HG03097 (cell line): Measurements from ENCODE around the gene MED15.
"Not testable (repeated sequence)": the region's sequence is repeated elsewhere in the genome, so short reads cannot be mapped to it uniquely, and the experiment has no call there.

Source experiments
- ATAC-seq: cut with Tn5 transposase; IDR thresholded peaks from one replicate; pipeline ENCODE4 v1.9.1; 2021; ENCODE audit not compliant: unreplicated experiment, low FRiP score

MED15 gene, protein sequence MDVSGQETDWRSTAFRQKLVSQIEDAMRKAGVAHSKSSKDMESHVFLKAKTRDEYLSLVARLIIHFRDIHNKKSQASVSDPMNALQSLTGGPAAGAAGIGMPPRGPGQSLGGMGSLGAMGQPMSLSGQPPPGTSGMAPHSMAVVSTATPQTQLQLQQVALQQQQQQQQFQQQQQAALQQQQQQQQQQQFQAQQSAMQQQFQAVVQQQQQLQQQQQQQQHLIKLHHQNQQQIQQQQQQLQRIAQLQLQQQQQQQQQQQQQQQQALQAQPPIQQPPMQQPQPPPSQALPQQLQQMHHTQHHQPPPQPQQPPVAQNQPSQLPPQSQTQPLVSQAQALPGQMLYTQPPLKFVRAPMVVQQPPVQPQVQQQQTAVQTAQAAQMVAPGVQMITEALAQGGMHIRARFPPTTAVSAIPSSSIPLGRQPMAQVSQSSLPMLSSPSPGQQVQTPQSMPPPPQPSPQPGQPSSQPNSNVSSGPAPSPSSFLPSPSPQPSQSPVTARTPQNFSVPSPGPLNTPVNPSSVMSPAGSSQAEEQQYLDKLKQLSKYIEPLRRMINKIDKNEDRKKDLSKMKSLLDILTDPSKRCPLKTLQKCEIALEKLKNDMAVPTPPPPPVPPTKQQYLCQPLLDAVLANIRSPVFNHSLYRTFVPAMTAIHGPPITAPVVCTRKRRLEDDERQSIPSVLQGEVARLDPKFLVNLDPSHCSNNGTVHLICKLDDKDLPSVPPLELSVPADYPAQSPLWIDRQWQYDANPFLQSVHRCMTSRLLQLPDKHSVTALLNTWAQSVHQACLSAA

DNA sequence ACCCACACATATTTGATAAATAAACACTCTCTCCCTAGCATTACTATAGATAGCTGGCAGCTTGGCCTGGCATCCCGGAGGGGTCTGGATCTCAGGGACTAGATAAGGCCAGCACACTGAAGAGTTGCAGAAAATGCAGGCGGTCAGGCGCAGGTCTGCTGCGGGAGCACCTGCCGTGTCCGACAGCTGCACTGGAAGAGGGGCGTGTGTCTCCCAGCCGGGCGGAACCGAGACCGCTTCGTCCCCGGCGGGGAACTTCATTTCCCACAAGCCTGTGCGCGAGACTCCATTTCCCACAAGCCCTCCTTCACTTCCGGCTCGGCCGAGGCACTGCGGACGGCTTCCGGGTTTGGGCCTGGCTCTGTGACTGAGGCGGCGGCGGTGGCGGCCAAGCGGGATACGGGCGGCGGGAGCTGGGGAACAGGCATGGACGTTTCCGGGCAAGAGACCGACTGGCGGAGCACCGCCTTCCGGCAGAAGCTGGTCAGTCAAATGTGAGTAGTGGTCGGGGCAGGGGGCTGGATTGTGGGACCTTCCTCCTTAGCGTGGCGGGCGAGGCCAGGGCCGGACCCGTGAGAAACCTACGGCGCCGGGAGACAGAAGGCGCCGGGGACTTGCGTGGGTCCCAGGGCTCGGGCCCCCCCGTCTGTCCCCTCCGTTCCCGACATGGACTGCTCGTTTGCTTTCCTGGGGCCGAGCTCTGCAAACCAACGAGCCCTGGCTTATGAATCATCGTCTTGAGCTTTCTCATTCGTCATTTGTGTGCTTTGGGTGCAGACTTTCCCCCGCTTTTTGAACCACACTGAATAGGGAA, at the start of gene MED15:
MED15 (plus strand) TSS at position 358 of the 814 bp plus-strand sequence; CDS start at position 427, 69 bp downstream.
- peak; percentile 70 for ATAC-seq

DNA sequence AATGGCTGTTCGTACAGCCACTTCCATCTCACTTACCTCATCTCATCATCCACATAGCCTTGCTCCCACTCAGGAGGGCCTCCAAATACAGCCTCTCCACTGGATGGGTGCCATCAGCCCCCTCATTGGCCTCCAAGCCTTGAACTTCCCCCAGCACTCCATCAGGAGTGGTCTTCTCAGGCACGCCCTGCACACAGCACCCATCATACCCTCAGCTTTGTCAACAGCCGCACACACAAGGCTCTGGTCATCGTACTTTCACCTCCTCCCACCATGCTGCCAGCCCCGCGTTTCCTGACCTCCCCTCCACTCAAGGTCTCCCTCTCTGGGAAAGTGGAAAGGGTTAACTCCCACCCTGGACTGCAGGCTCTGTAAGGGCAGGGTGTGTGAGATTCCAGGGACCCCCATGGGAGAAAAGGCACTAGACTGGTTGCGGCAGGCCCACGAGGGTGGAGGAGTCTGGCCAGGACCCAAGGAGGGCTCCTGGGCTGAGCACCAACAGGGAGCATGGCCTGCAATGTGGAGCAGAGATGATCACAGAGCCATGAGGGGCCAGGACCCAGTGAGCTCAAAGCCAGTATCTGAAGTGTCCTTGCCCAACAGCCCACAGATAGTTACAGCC, 48.8 kb upstream of the MED15 start:
- ATAC-seq = no peak

DNA sequence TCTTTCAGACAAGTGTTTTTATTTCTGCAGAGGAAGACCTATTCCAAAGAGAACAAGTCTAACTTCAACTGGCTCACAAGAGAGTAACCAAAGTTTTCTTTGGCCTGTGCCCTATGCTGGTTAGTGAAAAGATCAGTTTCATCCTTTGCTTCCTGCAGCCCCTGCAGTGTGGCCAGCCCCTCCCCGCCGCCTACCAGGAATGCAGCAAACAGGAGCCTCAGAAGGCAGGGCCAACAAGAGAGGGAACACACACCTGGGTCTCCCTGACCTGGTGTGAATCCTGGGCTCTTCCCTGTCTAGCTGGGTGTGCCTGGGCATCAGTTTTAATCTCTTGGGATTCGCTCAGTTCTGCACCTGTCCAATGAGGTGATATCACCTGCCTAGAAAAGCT, 48.3 kb upstream of the MED15 start:
- no peak for ATAC-seq

DNA sequence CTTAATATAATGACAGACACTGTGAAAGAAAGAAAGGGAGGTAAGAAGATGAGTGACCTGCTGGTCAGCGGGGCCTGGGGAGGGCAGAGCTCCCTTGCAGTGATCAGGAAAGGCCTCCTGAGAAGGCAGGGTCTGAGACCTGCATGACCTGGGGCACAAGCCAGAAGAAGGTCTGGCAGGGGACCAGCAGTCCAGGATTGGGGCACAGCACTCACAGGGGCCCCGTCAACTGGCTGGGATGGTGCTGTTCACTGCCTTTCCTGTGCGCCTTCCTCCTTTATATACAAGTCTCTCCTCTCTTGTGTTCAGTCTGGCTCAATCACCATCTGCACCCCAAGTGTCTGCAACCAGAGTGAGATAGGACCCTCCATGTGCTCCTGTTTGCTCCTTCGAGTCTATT, 47.5 kb upstream of the MED15 start:
- no peak for ATAC-seq

DNA sequence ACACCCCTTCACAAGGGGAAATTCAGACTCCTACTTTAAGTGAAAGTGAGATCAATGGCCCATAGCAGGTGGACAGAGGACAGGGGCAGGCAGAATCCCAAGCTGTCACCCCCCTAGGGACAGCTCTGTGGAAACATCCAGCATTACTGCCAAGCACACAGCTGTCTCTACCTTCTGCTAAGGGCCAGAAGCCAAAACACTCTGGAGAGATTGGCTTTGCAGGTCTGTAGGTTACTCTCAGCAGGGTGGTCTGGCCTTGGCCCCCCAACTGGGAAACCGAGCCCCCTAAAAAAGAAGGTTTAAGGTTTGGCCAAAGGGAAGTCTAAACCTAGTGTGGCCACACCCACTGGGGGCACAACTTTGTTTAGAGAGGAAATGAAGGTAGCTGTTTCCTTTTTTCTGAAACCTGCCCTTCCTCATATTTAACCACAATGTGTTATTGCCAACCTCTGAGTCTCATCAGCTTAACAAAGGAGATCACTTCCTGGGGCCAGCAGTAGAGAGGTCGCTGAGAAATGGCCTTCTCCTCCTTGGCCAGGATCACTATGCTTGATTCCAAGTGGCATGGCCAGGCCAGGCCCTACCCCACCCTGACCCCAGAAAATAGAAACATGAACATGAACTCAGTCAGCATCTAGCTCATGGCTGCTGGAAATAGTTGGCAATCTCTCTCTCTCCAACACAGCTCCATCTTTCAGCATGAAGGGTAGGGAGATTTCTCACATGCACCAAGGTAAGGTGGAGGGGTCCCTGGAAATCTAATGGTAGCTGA, 43.9 kb upstream of the MED15 start:
- ATAC-seq = no peak

DNA sequence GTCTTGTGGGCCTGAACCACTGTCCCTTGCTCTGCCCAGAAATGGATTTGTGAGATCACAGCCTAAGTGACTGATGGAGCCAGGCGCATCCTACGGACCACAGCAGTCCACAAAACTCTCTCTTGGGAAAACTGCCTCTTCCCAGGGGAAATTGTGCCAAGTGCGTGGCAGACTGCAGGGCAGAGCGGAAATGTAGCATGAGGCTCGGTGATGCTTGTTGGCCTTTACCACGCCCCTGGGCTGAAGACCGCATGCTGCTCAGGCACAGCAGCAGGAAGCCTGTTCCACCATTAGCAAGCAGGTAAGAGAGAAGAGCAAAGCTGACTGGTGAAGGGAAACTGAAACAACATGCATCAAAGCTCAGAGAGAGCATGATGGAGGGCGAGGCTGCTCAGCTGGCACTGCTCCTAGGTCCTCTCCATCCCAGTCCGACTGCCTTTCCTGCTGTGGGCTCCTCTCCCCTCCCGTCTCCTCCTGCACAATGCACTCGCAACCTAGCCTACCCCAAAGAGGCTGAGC, 43.3 kb upstream of the MED15 start:
- ATAC-seq = no peak

DNA sequence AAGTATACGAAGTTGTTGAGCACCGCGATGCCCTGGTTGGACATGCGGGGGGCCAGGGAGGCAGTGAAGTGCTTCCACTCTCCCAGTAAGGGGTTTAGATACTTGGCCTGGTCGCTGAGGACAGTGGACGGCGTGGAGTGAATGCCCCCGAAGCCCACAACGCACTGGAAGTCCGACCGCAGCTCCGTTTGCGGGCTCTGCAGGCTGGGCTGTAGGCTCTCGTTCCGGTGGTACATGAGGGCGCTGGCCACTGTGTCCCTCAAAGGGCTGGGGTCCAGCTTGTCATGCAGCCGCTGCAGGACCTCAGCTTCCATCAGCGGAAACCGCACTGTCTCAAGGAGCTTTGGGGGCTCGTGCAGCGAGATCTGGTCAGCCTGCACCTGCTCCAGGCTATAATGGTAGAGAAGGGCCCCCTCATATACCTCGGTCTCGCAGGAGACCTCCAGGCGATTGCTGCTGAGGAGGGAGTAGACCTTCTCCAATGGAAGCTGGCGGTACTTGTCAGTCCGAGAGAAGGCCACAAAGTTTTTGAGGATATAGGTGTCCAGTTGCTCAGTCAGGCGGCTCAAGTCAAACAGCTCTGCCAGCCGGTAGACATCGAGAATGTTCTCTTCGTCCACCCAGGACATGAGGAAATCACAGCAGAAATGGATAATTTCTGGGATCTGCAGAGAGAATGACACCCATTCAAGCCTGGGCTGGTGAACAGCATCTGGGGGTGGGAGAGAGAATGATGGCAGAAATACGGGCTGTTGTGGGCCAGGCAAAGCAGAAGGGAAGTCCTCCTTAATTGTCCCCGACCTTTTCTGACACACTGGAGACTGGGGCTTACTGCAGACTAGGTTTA, 42.3 kb upstream of the MED15 start:
- no peak for ATAC-seq

DNA sequence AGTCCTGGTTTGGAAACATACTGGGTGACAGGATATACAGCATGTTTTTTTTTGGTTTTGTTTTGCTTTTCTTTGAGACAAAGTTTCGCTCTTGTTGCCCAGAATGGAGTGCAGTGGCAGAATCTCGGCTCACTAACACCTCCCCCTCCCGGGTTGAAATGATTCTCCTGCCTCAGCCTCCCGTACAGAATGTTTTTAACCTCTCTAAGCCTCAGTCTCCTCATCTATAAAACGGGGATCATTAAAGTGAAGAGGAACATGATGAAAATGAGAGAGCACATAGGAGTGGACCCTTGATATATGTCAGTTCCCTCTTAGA, 41.7 kb upstream of the MED15 start:
- no peak for ATAC-seq

DNA sequence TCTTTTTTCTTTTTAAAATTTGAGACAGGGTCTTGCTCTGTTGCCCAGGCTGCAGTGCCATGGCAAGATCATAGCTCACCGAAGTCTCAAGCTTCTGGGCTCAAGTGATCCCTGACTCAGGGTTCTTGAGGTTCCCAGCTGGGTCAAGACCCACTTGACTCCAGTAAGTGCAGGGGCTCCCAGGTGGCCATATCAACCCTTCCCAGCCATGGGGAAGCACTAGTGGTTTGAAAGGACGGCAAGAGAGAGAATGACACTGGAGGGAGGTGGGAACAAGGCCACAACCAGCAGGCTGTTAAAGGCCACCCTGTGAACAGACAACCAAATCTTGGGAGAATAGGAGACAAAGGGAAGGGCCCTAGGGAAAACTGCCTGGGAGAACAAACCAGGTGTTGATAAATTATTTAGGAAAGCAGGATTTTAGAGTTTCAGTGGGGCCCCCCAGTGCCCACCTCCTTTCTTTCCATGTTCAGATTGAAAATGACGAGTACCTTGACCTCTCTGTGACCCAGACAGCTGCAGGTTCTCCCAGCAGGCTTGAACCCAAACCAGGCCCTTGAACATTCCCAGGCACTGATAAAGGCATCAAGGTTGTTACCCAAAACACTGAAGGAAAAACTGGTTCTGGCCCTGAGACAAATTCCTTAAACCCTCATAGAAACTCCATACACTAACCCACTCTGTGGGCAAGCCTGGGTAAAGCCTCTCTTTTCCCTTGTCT, 40.6 kb upstream of the MED15 start:
- ATAC-seq = no peak

DNA sequence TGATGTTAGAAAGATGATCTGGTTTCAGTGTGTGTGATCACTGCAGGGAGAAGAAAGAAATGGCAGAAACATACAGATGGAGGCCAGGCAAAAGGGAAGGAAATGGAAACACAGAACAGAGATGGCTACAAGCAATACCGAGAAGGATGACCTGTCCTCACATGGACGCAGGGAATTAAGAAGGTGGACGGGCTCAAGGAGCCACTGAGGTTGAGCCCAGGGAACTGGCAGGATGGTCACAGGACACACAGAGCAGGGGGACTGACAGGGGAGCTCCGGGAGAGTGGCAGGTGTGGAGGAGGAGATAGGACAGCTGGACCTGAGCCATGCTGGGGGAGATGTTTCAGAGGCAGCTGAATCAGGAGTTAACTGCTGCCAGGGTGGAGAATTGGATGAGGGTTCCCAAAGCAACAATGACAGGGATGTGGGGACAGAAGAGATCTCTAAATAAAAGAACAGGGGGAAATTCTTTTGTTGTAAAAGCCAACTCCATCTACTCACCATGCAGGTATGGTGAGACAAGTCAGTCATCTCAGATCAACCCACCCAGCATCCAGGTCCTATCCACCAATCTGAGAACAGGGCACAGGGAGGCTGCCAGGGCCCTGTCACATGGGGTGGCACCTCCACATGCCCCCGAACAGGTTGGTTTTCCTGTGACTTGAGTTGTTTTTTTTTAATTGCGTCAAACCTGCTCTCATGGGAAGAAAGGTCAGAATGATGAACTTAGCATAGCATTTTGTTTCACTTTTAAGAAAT, 38.1 kb upstream of the MED15 start:
- no peak for ATAC-seq

DNA sequence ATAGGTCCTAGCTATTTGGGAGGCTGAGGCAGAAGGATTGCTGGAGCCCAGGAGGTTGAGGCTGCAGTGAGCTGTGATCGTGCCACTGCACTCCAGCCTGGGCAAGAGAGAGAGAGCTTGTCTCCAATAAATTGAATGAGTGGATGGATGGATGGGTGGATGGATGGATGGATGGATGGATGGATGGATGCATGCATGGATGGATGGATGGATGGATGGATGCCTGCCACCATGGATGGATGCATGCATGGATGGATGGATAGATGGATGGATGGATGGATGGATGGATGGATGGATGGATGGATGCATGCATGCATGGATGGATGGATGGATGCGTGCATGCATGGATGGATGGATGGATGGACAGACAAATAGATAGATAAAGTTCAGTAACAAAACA, 36.9 kb upstream of the MED15 start:
- ATAC-seq = not testable (repeated sequence)

DNA sequence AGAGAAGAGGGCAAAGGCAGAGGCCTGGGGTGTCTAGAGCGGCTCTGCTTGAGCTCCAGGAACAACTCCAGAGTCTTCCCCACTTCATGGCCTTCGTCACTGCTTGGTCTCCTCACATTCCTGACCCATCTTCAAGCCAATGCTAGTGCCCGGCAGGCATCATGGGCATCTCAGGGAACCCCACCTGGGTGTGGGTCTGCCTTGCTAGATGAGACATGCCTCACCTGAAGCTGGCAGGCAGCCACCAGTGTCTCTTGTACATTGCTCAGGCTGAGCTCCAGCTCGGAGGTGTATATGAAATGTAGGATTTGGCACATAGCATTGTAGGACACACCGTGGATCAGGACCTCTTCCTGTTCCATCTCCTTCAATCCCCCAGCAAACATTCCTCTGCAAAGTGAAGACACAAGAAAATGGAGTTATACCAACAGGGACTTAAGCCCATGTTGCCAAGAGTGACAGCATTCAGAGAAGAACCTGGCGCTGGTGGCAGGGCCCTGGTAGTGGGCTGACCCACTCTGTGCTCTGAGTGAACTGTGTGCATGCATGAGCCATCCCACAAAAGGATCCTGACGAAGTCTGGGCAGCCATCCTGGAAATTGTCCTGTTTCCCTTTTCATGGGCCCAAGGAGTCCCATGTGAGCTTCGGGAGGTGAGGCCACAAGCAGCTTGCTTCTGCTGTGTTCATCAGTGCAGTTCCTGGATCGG, 36.1 kb upstream of the MED15 start:
- ATAC-seq = no peak

DNA sequence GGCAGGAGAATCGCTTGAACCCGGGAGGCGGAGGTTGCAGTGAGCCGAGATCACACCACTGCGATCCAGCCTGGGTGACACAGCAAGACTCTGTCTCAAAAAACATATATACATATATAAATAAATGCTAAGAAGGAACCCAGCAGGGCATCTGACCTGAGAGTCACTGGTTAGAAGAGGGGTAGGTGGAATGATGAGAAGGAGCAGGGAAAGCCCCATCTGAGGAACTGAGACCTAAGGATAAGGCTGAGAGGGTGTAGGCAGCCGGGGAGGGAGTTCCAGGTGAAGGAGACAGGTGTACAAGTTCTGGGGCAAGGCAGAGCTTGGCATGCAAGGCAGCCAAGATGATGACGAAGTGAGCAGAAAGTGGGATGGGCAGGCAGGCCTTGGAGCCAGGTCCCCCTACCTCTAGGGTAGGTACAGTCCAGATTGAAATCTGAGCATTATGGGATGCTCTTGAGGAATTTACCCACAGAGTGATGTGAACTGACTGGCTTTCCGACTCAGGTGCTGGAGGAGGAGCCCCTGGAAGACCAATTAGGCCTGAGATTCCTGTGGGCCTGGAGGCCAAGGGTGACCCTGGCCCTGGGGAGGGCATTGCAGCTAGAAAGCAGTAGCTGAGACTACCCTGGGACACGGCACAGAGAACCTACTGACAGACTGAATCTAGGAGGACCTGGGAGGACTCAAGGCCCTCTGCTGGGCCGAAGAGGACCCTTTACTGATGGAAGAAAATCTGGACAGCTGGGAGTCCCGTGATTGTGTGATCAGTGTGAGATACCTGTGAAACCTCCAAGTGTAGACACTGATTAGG, 34.6 kb upstream of the MED15 start:
- no peak for ATAC-seq

DNA sequence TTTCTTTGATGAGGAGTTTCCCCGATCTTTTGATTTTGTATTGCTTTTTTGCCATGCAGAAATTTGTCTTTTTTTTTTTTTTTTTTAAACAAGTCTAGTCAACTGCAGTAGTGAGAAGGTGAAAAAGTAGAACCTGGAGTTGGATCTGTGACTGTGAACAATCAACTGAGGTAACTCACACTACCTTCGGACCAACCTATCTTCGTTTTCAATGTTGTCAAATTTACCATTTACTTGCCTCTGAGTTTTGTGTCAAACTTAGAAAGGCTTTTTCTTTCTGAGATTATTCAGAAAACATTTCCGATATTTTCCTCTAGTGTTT, 32.3 kb upstream of the MED15 start:
- ATAC-seq = no peak

DNA sequence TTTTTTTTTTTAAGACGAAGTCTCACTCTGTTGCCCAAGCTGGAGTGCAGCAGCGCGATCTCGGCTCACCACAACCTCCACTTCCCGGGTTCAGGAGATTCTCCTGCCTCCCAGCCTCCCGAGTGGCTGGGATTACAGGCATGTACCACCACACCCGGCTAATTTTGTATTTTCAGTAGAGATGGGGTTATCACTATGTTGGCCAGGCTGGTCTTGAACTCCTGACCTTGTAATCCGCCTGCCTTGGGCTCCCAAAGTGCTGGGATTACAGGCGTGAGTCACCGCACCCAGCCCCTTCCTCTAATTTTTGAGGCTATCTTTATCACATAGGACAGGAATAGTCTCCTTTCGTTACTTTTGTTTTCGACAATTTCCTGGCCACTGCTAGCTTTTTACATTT, 31.8 kb upstream of the MED15 start:
- not testable (repeated sequence) for ATAC-seq

DNA sequence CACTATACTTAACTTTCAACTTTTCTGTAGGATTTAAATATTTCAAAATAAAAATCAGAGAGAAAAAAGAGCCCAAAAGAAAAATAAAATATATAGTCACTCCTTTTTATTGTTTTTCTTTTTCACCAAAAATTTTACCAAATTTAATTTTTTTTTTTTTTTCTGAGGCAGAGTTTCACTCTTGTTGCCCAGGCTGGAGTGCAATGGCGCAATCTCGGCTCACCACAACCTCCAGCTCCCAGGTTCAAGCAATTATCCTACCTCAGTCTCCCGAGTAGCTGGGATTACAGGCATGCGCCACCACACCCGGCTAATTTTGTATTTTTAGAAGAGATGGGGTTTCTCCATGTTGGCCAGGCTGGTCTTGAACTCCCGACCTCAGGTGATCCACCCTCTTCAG, 29.4 kb upstream of the MED15 start:
- not testable (repeated sequence) for ATAC-seq
